HepG2 (cell line): ENCODE results near the gene ARMC3. TPM values are rescaled to one million over a fixed set of nuclear protein-coding genes. Genes with fewer than 3 reads are reported as not detected.

Source experiments
- ATAC-seq: fragments of 200-7000 bp; cut with Tn5 transposase; 3 replicates; pipeline ENCODE4 v1.9.1; 2020; ENCODE audit warnings: mild to moderate bottlenecking, moderate library complexity
- BruUV-seq: library from RNA; stranded (reverse); fragments of 400-500 nt; replicated peaks from 2 replicates; lab custom pipeline; 2021; lab: Mats Ljungman, UMichigan
- CTCF ChIA-PET: fragments of 300-600 bp; formaldehyde crosslinking; extraction: SDS; loops from one replicate; lab custom pipeline; 2021; ENCODE audit warnings: low total read pairs, inconsistent platforms, low intra/inter-chr PET ratio; lab: Yijun Ruan, JAX
- POLR2A ChIA-PET: fragments of 350-600 bp; sonication (Branson Sonifier 250); formaldehyde crosslinking; loops from one replicate; lab custom pipeline; 2020; ENCODE audit warnings: antibody characterized with exemption, inconsistent platforms; lab: Yijun Ruan, JAX
- DNase-seq: peaks from one replicate; pipeline ENCODE4 v3.0.0-alpha.2; 2015; ENCODE audit warnings: low spot score
- FAIRE-seq: peaks from 3 replicates; lab custom pipeline; 2011; peaks lifted over from hg19 to GRCh38; lab: Jason Lieb, UNC
- H2AFZ ChIP-seq: one replicate; pipeline ENCODE4 v1.6.1; 2011; ENCODE audit warnings: low read length, inconsistent platforms
- H3K27ac ChIP-seq: fragments of 300-600 bp; 3 replicates; pipeline ENCODE4 v1.8.0; 2011; ENCODE audit warnings: mixed run types, mild to moderate bottlenecking, mixed read lengths, low read length, inconsistent platforms; ENCODE audit not compliant: insufficient read depth; ENCODE audit errors: extremely low read length
- H3K27me3 ChIP-seq, 2 experiments: fragments of 200-600 bp in 1 of 2; 2 replicates in 1 of 2; 3 replicates in 1 of 2; pipeline versions ENCODE4 v1.6.0 to v1.8.0; 2011; ENCODE audit warnings: low read length in 2 of 2, mild to moderate bottlenecking in 2 of 2, moderate library complexity in 2 of 2, inconsistent platforms in 1 of 2; ENCODE audit not compliant: insufficient read depth in 2 of 2, control insufficient read depth in 1 of 2
- H3K36me3 ChIP-seq, 2 experiments: fragments of 200-600 bp in 1 of 2; replicated peaks in 1 of 2; 2 replicates in 1 of 2; 3 replicates in 1 of 2; pipeline versions ENCODE4 v1.5.1 to v1.8.0; 2011; ENCODE audit warnings: low read length in 2 of 2, inconsistent platforms in 1 of 2; ENCODE audit not compliant: insufficient read depth in 2 of 2, control insufficient read depth in 1 of 2
- H3K4me1 ChIP-seq: 2 replicates; pipeline ENCODE4 v1.5.1; 2012; ENCODE audit warnings: low read length, inconsistent platforms; ENCODE audit not compliant: insufficient read depth
- H3K4me2 ChIP-seq: 2 replicates; pipeline ENCODE4 v1.6.0; 2011; ENCODE audit warnings: low read depth, low read length, inconsistent platforms
- H3K4me3 ChIP-seq, 3 experiments: fragments of 200-600 bp in 1 of 3; sonication (generic), shearing (Covaris generic) in 1 of 3; replicated peaks in 1 of 3; 2 replicates each; pipeline ENCODE4 v1.5.1; 2011 to 2016; ENCODE audit warnings: low read length in 3 of 3, inconsistent platforms in 2 of 3, low read depth in 2 of 3, mild to moderate bottlenecking in 2 of 3, control low read depth in 1 of 3, mixed read lengths in 1 of 3; ENCODE audit not compliant: insufficient read depth in 1 of 3
- H3K79me2 ChIP-seq: one replicate; pipeline ENCODE4 v1.6.1; 2011; ENCODE audit warnings: low read length, inconsistent platforms; ENCODE audit not compliant: insufficient read depth
- H3K9ac ChIP-seq: 2 replicates; pipeline ENCODE4 v1.6.0; 2011; ENCODE audit warnings: mild to moderate bottlenecking, low read depth, low read length, inconsistent platforms; ENCODE audit not compliant: insufficient read depth
- H3K9me3 ChIP-seq: 2 replicates; pipeline ENCODE4 v1.5.1; 2012; ENCODE audit warnings: mild to moderate bottlenecking, low read length
- H4K20me1 ChIP-seq: 2 replicates; pipeline ENCODE4 v1.6.0; 2011; ENCODE audit warnings: inconsistent platforms, mild to moderate bottlenecking, low read length, moderate library complexity; ENCODE audit not compliant: insufficient read depth
- RAD51 ChIP-seq: fragments of 450-650 bp; IDR thresholded peaks from 2 replicates; pipeline ENCODE4 v1.6.1; 2016; ENCODE audit warnings: borderline replicate concordance
- RBFOX2 ChIP-seq: fragments of 200-400 bp; formaldehyde crosslinking; IDR thresholded peaks from 2 replicates; pipeline ENCODE4 v1.6.1; 2017; ENCODE audit warnings: low read depth, mild to moderate bottlenecking, low read length
- ZNF205 ChIP-seq: IDR thresholded peaks from 2 replicates; pipeline ENCODE4 v1.6.1; 2018; ENCODE audit warnings: missing biosample characterization, missing genetic modification reagents
- ZNF235 ChIP-seq: sonication (generic); formaldehyde crosslinking; IDR thresholded peaks from 2 replicates; pipeline ENCODE4 v1.8.1; 2023; ENCODE audit warnings: mild to moderate bottlenecking, missing genetic modification reagents, borderline replicate concordance
- ZNF3 ChIP-seq: IDR thresholded peaks from 2 replicates; pipeline ENCODE4 v1.7.0; 2017; ENCODE audit warnings: inconsistent platforms
- ZNF713 ChIP-seq: sonication (generic); formaldehyde crosslinking; IDR thresholded peaks from 2 replicates; pipeline ENCODE4 v1.4.0; 2020; ENCODE audit warnings: mild to moderate bottlenecking, missing genetic modification reagents
- ZNF772 ChIP-seq: sonication (generic); formaldehyde crosslinking; IDR thresholded peaks from 2 replicates; pipeline ENCODE4 v1.5.0; 2020; ENCODE audit warnings: mild to moderate bottlenecking, missing genetic modification reagents
- ZNF788 ChIP-seq: sonication (generic); formaldehyde crosslinking; IDR thresholded peaks from 2 replicates; pipeline ENCODE4 v1.5.0; 2020; ENCODE audit warnings: mild to moderate bottlenecking, missing genetic modification reagents, borderline replicate concordance
- WGBS: methylation state at CpG from one replicate; pipeline ENCODE4 v1.1.6; 2017; ENCODE audit warnings: low lambda C conversion rate; 5-methylcytosine and 5-hydroxymethylcytosine counted together
- in situ Hi-C: cut with HindIII; loops from 2 replicates; pipeline ENCODE4 v1.10.0; 2017; ENCODE audit warnings: low pct_unique_long_range_greater_than_20kb; ENCODE audit not compliant: extremely low pct_ligation_motif_present
- intact Hi-C: fragments of 100-400 bp; cut with micrococcal nuclease; formaldehyde crosslinking; loops from one replicate; pipeline ENCODE4 v1.10.0; 2022; ENCODE audit not compliant: unreplicated experiment
- polyA plus RNA-seq, 8 experiments: library from polyadenylated mRNA; depleted of rRNA in 3 of 8; stranded (reverse) in 7 of 8; unstranded in 1 of 8; fragments of >200 nt; fragmentation: Illumina TruSeq in 4 of 8; extraction: Trizol in 4 of 8; gene quantifications; 2 replicates each; pipeline versions ENCODE4 v1.2.1 to v1.2.3, GENCODE V29; 2011 to 2016; ENCODE audit warnings: low read depth in 4 of 8, missing spikeins in 1 of 8, mixed read lengths in 1 of 8; ENCODE audit not compliant: insufficient read depth in 1 of 8
- total RNA-seq, 5 experiments: library from RNA; depleted of rRNA; stranded (reverse); fragments of >200 nt; fragmentation: Illumina TruSeq; extraction: Trizol; gene quantifications; 2 replicates each; pipeline ENCODE4 v1.2.3, GENCODE V29; 2016; ENCODE audit warnings: low read depth in 1 of 5
- TF ChIP-seq, protein P1 (sequence below): sonication (generic); formaldehyde crosslinking; IDR thresholded peaks from 2 replicates; pipeline ENCODE4 v1.4.0; 2020; ENCODE audit warnings: missing genetic modification reagents
- TF ChIP-seq, protein P2 (sequence below): sonication (generic); formaldehyde crosslinking; IDR thresholded peaks from 2 replicates; pipeline ENCODE4 v1.8.0; 2022; ENCODE audit warnings: mild to moderate bottlenecking, missing genetic modification reagents
- TF ChIP-seq, protein P3 (sequence below): sonication (generic); formaldehyde crosslinking; IDR thresholded peaks from 2 replicates; pipeline ENCODE4 v1.5.1; 2020; ENCODE audit warnings: missing genetic modification reagents, mild to moderate bottlenecking, borderline replicate concordance
- TF ChIP-seq, protein P4 (sequence below): sonication (generic); formaldehyde crosslinking; conservative IDR thresholded peaks from 2 replicates; pipeline ENCODE4 v1.8.0; 2022; ENCODE audit warnings: missing genetic modification reagents
- TF ChIP-seq, protein P5 (sequence below): sonication (generic); formaldehyde crosslinking; IDR thresholded peaks from 2 replicates; pipeline ENCODE4 v1.4.0; 2020; ENCODE audit warnings: missing genetic modification reagents

The ARMC3 gene
- total and polyA plus RNA-seq, 2 of the 13 experiments (the other 11 are each of a cell fraction or from before 2014, with no cell fraction given): not detected

DNA sequence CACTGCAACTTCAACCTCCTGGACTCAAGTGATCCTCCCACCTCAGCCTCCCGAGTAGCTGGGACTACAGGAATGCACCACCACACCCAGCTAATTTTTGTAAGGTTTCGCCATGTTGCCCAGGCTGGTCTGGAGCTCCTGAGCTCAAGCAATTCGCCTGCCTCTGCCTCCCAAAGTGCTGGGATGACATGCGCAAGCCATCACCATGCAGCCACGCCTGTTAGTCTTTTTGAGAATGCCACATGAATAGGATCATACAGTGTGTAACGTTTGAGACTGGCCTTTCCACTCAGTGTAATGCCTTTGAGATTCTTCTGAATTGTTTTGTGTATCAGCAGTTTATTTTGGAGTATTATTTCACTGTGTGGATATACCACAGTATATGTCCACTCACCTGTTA, 91.8 kb downstream of the ARMC3 start (continued):
- TF ChIP-seq, protein P1, sequence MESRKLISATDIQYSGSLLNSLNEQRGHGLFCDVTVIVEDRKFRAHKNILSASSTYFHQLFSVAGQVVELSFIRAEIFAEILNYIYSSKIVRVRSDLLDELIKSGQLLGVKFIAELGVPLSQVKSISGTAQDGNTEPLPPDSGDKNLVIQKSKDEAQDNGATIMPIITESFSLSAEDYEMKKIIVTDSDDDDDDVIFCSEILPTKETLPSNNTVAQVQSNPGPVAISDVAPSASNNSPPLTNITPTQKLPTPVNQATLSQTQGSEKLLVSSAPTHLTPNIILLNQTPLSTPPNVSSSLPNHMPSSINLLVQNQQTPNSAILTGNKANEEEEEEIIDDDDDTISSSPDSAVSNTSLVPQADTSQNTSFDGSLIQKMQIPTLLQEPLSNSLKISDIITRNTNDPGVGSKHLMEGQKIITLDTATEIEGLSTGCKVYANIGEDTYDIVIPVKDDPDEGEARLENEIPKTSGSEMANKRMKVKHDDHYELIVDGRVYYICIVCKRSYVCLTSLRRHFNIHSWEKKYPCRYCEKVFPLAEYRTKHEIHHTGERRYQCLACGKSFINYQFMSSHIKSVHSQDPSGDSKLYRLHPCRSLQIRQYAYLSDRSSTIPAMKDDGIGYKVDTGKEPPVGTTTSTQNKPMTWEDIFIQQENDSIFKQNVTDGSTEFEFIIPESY (CRISPR knock-in tag): no peak

DNA sequence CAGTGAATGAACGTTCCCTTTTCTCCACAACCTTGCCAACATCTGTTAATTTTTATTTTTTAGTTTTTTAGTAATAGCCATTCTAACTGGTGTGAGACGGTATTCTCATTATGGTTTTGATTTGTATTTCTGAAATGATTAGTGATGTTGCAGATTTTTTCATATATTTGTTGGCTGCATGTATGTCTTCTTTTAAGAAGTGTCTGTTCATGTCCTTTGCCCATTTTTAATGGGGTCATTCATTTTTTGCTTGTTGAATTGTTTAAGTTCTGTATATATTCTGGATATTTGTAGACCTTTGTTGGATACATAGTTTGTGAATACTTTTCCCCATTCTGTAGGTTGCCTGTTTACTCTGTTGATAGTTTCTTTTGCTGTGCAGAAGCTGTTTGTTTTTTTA, 93.6 kb downstream of the ARMC3 start:
- ChIA-PET CTCF (no interaction called here), POLR2A (no interaction called here)
- Histone ChIP-seq H3K36me3 (no peaks in the 10 kb centered on the region), H3K4me1 (no peaks in the 10 kb centered on the region), H3K27ac (no peak overlapping the region), H2AFZ (no peak overlapping the region), H3K9ac (no peak overlapping the region), H4K20me1 (no peaks in the 10 kb centered on the region), H3K27me3 (no peaks in the 10 kb centered on the region), H3K9me3 (no peaks in the 10 kb centered on the region), H3K4me3 (no peak overlapping the region), H3K79me2 (no peaks in the 10 kb centered on the region), H3K4me2 (no peak overlapping the region)
- no peak for FAIRE-seq
- no peak for ATAC-seq
- WGBS: 0% methylated on average over 2 of the region's 2 CpGs
- DNase-seq: no peak
- BruUV-seq: no TSS peak
- intact Hi-C loops: no loop called here
- in situ Hi-C loops: no loop called here
- TF ChIP-seq ZNF235 (no peak), ZNF713 (CRISPR knock-in tag) (no peak), ZNF788 (CRISPR knock-in tag) (no peak), ZNF772 (CRISPR knock-in tag) (no peak), ZNF205 (no peak), RBFOX2 (no peak), RAD51 (no peak), ZNF3 (CRISPR knock-in tag) (no peak)
- TF ChIP-seq, protein P2, sequence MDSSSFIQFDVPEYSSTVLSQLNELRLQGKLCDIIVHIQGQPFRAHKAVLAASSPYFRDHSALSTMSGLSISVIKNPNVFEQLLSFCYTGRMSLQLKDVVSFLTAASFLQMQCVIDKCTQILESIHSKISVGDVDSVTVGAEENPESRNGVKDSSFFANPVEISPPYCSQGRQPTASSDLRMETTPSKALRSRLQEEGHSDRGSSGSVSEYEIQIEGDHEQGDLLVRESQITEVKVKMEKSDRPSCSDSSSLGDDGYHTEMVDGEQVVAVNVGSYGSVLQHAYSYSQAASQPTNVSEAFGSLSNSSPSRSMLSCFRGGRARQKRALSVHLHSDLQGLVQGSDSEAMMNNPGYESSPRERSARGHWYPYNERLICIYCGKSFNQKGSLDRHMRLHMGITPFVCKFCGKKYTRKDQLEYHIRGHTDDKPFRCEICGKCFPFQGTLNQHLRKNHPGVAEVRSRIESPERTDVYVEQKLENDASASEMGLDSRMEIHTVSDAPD (CRISPR knock-in tag): no peak
- TF ChIP-seq, protein P3, sequence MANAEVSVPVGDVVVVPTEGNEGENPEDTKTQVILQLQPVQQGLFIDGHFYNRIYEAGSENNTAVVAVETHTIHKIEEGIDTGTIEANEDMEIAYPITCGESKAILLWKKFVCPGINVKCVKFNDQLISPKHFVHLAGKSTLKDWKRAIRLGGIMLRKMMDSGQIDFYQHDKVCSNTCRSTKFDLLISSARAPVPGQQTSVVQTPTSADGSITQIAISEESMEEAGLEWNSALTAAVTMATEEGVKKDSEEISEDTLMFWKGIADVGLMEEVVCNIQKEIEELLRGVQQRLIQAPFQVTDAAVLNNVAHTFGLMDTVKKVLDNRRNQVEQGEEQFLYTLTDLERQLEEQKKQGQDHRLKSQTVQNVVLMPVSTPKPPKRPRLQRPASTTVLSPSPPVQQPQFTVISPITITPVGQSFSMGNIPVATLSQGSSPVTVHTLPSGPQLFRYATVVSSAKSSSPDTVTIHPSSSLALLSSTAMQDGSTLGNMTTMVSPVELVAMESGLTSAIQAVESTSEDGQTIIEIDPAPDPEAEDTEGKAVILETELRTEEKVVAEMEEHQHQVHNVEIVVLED (CRISPR knock-in tag): no peak
- TF ChIP-seq, protein P4, sequence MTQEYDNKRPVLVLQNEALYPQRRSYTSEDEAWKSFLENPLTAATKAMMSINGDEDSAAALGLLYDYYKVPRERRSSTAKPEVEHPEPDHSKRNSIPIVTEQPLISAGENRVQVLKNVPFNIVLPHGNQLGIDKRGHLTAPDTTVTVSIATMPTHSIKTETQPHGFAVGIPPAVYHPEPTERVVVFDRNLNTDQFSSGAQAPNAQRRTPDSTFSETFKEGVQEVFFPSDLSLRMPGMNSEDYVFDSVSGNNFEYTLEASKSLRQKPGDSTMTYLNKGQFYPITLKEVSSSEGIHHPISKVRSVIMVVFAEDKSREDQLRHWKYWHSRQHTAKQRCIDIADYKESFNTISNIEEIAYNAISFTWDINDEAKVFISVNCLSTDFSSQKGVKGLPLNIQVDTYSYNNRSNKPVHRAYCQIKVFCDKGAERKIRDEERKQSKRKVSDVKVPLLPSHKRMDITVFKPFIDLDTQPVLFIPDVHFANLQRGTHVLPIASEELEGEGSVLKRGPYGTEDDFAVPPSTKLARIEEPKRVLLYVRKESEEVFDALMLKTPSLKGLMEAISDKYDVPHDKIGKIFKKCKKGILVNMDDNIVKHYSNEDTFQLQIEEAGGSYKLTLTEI: no peak
- TF ChIP-seq, protein P5, sequence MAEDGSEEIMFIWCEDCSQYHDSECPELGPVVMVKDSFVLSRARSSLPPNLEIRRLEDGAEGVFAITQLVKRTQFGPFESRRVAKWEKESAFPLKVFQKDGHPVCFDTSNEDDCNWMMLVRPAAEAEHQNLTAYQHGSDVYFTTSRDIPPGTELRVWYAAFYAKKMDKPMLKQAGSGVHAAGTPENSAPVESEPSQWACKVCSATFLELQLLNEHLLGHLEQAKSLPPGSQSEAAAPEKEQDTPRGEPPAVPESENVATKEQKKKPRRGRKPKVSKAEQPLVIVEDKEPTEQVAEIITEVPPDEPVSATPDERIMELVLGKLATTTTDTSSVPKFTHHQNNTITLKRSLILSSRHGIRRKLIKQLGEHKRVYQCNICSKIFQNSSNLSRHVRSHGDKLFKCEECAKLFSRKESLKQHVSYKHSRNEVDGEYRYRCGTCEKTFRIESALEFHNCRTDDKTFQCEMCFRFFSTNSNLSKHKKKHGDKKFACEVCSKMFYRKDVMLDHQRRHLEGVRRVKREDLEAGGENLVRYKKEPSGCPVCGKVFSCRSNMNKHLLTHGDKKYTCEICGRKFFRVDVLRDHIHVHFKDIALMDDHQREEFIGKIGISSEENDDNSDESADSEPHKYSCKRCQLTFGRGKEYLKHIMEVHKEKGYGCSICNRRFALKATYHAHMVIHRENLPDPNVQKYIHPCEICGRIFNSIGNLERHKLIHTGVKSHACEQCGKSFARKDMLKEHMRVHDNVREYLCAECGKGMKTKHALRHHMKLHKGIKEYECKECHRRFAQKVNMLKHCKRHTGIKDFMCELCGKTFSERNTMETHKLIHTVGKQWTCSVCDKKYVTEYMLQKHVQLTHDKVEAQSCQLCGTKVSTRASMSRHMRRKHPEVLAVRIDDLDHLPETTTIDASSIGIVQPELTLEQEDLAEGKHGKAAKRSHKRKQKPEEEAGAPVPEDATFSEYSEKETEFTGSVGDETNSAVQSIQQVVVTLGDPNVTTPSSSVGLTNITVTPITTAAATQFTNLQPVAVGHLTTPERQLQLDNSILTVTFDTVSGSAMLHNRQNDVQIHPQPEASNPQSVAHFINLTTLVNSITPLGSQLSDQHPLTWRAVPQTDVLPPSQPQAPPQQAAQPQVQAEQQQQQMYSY (CRISPR knock-in tag): no peak
